Epithelial cell of prostate (primary cell): ENCODE data around the gene SLC35G2.
"Not testable (repeated sequence)": the region's sequence is repeated elsewhere in the genome, so short reads cannot be mapped to it uniquely, and the experiment has no call there.

Source experiments
- DNase-seq: peaks from one replicate; pipeline ENCODE4 v3.0.0-alpha.2; 2011; ENCODE audit warnings: low read depth, low spot score
- H3K27ac ChIP-seq: fragments of 450-650 bp; 2 replicates; pipeline ENCODE4 v1.5.1; 2017; ENCODE audit warnings: mild to moderate bottlenecking

Gene SLC35G2

DNA sequence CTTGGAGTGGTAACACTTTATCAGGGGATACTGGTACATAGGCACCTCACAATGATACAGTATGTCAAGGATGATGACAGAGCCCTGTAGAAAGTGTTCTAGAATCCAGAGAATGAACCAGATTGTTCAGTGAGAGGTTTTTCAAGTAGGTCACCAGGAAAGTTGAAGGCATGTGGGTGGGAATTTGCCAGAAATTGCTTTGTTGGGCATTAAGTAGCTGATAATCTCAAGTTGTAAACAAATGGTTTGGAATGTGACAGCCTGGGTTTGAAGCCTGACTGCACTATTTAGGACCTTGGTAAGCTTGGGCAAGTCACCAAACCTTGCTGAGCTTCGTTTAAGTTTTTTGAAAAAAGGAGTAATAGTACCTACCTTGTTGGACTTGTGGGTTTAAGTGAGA is 12.5 kb downstream of the SLC35G2 start:
- no peak overlapping the region for H3K27ac ChIP-seq
- no peak for DNase-seq

DNA sequence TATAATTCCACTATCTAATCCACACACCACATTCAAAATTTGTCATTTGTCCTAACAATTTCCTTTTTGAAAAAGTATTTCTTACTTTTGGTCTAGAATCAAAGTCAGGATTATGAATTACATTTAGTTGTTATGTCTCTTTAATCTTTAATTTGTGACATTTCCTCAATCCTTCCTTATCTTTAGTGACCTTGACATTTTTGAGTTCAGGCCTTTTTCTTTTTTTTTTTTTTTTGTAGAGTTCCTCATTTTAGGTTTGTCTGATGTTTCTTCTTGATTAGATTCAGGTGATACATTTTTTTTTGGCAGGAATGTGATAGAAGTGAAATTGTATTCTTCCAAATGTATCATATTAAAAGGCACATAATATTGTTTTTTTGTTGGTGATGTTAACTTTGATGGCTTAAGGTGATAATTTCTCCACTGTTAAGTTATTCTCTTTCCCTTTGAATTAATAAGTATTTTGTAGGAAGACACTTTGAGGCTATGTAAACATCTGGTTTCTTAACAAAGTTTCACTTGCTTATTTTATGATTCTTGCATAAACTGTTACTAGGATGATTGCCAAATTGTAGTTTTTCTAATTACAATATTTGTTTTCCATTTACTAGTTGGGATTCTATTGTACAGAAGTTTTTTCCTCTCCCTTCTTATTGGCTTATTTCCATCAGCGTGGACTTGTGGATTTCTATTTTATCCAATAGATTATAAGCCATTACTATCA is 16.3 kb downstream of the SLC35G2 start:
- H3K27ac ChIP-seq, result no peak overlapping the region
- DNase-seq, result no peak

DNA sequence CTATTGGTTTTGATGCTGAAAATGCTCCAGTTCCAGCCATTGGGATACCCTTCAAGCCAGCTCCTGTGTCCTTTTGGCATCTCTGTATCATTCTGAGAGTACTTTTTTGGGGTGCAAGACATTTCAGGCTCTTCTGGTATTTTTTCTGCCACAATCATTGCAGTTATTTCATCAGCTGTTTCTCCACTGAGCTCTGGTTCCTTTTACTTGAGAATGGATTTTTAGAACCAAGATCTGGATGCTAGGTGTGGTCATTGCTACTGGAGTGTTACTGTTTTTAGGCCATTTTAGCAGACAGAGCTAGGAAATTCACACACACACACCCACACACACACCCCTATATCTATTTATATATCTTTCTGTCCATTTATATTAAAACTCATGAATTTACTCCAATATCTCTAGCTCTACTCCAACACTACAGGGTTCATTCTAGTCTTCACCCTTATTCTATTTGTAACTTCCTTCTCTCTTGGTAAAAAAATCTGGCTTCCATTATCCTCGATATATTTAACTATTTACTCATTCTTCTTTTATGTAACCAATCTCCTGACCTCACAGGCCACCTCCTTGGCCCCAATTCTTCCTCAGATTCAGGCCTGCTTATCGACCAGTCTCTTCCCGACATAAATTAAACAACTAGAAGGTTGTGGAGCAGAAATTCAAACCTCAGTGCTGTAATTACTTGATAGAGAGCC is 17.0 kb downstream of the SLC35G2 start:
- no peak for DNase-seq
- no peak overlapping the region for H3K27ac ChIP-seq

DNA sequence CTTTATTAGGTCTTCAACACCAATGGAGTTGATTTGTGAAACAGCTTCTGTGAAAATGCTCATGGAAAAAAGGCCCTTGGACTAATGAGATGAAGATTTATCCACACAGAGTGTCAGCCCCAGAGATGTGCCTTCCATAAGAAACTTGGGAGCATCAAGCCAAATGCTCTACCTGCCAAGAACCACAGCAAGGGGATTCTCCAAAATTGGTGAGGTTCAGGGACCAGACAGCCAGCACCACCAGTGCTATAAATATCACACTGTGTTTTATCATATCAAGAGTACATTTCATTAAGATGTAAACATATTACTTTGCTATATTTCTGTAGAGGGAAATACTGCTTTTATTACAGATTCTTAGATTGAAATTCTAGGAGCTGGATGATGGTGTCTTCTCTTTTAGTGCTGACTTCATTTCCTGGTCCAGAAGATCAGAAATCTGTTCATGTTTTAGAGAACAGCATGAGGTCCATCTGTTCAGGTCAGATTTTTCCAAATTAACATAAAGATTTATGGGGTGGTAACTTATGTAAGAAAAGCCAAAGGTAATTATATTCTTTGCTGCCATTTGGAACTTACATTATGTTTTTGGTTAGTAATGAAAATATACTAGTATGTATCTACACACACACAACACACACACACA is 17.7 kb downstream of the SLC35G2 start:
- H3K27ac ChIP-seq, result no peak overlapping the region
- DNase-seq, result no peak

DNA sequence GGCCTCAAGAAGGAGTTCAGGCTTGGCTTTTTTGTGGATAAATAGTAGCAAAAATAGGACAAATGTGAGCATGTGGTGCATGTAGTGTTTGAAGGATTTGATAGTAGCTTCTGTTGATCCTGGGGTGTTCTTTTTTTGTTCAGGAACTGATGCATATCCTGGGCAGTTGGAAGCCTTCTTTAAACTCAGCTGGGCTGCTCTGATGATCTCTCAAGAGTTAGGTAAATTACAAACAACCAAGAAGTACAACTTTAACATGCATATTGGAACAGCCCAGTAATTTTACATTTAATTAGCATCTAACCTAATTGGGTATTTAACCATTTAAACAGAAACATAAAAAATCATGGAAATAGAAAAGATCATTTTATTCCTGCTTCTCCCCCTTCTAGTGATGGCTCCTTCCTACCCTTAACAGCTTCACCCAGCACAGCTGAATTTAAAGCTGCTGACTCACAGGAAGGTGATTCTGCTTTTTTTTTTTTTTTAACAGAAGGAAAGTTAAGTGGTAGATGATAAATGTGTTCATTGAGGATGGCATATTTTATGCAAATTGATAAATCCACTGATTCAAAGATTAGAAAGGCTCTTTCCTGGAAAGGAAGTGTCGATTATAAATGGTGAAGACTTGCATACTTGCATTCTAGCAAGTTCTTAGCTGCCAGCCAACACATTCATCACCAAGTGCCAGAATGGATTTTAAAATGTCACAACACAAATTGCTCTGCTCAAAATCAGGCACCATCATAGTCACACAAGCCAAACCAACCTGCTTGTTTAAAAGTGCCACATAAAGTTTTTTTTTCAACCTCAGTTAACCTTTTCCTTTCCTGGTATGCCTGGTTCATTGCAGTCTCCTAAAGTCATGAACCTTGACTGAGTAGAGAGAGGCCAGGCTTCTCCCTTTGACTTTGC is 20.0 kb downstream of the SLC35G2 start:
- H3K27ac ChIP-seq, result peak overlapping the region; percentile 49
- no peak for DNase-seq

- DNase-seq, result no peak
- peak overlapping the region; percentile 49 for H3K27ac ChIP-seq
Measured at GRCh38 chr3:136839556-136839931, 20.6 kb downstream of the SLC35G2 start.

- H3K27ac ChIP-seq, result no peak overlapping the region
Measured at GRCh38 chr3:136840252-136840651, 21.3 kb downstream of the SLC35G2 start.

DNA sequence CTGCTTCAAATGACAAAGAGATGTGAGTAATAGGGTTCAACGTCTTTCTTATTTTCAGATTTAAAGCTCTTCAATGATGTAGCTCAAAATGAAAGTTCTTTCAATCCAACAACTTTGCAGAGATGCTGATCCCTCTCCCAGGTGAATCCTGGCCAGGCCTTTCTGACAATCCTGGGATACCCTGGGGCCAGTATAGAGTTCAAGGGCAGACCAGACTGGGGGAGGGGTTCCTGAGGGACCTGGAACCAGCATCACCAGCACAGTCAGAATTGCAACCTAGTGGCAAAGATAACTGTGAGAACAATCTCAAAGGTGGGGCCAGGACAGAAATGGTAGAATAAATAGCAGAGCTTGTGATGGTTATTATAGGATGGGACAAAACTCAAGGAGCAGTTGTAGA is 23.4 kb downstream of the SLC35G2 start:
- no peak for DNase-seq
- no peak overlapping the region for H3K27ac ChIP-seq

More at GRCh38 chr3:136840252-136840651, 21.3 kb downstream of the SLC35G2 start:
- no peak for DNase-seq

DNA sequence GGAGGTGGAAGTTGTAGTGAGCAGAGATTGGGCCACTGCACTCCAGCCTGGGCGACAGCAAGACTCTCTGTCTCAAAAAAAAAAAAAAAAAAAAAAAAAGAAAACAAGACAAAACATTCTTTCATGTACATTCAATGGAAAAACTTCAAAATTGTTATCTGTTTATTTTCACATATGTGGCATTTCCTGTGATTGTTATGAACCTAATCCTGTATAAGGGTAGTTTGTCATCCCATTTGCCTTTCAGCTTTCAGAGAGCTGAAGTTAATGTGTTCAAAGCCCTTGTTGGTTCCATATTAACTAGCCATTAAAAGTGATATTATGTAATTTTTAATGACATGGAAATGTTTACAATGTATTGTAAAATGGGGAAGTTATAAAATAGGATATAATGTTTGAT is 25.8 kb downstream of the SLC35G2 start:
- H3K27ac ChIP-seq, result no peak overlapping the region
- DNase-seq, result no peak

- no peak overlapping the region for H3K27ac ChIP-seq
- no peak for DNase-seq
Measured at GRCh38 chr3:136852180-136852579, 33.3 kb downstream of the SLC35G2 start.

GRCh38 chr3:136856665-136857064 is 37.7 kb downstream of the SLC35G2 start:
- no peak for DNase-seq
- no peak overlapping the region for H3K27ac ChIP-seq

DNA sequence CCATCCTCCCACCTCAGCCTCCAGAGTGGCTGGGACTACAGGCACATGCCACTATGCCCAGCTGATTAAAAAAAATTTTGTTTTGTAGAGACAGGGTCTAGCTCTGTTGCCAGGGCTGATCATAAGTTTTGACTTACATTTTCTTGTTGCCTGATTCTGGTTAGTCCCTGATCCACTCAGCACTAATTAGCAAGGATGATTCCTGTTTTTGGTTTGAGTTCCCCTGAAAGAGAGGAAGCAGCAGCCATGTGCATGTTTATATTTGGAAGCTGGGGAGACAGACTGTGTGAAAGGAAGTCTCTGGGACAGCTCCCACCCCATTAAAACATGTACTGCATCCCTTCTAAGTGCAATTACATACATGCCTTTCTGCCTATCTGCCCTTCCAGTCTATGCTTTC is 39.5 kb downstream of the SLC35G2 start:
- no peak for DNase-seq
- H3K27ac ChIP-seq, result no peak overlapping the region

GRCh38 chr3:136860541-136860940 is 41.6 kb downstream of the SLC35G2 start:
- no peak for DNase-seq
- H3K27ac ChIP-seq, result no peak overlapping the region

- peak within 1 kb of the TSS; percentile 88 for H3K27ac ChIP-seq
- DNase-seq, result peak; percentile 94
Measured at GRCh38 chr3:136861890-136862616, 43.1 kb downstream of the SLC35G2 start, which contains the start of gene NCK1. TSS of gene NCK1 (plus strand) at chr3:136862208. CDS start at chr3:136928002, 65,794 bp downstream.

DNA sequence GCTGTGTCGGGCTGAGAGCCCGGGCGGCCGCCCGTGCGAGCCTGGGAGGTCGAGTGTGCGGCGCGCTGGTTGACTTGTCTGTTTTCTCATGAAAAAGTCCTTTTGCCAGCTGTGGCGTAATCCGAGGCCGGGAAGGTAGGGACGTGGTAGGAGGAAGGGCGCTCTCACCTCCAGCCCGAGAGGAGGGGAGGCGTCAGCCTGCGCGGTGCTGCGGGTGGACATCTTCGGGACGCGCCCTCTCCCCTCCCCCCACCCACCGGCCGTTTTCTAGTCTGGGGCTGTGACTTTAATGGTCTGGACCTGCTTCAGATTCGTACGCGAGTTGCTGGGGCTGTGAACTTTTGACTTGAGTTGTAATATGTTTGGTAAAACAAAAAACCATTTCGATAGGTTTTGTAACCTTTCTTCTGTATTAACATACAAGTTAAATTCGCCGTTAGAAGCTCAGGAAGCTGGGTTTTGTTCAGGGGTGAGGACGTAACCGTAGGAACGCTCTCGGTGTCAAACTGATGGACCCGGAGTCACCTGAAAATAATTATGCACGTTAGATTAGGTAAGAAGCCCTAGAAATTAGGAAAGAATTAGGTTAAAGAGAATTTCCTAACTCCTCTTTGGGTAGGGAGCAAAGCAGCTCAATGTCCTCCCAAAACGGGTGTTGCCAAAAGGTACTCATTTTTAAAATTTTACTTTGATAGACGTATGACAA is 43.8 kb downstream of the SLC35G2 start:
- DNase-seq, result peak; percentile 22
- H3K27ac ChIP-seq, result peak overlapping the region; percentile 88

GRCh38 chr3:136869282-136869681 is 50.4 kb downstream of the SLC35G2 start:
- H3K27ac ChIP-seq, result no peak overlapping the region
- DNase-seq, result no peak

DNA sequence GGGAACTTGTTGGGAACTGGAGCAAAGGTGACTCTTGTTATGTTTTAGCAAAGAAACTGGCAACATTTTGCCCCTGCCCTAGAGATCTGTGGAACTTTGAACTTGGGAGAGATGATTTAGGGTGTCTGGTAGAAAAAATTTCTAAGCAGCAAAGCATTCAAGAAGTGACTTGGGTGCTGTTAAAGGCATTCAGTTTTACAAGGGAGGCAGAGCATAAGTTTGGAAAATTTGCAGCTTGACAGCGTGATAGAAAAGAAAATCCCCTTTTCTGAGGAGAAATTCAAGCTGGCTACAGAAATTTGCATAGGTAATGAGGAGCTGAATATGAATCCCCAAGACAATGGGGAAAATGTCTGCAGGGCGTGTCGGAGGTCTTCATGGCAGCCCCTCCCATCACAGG is 53.3 kb downstream of the SLC35G2 start:
- H3K27ac ChIP-seq, DNase-seq: not testable (repeated sequence)

DNA sequence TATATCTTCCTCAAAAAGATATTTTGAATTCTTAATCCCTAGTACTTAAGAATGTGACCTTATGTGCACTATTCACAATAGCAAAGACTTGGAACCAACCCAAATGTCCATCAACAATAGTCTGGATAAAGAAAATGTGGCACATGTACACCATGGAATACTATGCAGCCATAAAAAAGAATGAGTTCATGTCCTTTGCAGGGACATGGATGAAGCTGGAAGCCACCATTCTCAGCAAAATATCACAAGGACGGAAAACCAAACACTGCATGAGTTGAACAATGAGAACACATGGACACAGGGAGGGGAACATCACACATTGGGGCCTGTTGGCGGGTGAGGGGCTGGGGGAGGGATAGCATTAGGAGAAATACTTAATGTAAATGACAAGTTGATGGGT is 60.6 kb downstream of the SLC35G2 start:
- DNase-seq, H3K27ac ChIP-seq: not testable (repeated sequence)

DNA sequence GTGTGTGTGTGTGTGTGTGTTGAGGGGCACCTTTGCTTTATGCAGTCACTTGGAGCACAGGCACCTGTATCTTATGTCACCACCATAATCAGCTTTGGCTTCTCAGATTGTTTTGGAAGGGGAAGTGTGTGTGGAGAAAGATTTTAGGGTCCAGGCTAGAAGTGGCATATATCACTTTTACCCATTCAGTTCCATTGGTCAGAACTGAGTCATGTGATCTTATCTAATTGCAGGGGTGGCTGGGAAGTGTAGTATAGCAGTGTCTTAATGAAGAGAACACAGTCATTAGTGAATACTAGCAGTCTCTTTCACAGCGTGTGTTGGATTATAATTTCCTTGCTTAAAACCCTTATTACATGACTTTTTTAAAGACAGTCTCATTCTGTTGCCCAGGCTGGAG is 63.6 kb downstream of the SLC35G2 start:
- no peak overlapping the region for H3K27ac ChIP-seq
- DNase-seq, result no peak
